Mononuclear cell (primary cell): Measurements from ENCODE around the gene TSR3. TPM values are rescaled to one million over a fixed set of nuclear protein-coding genes. Genes with fewer than 3 reads are reported as not detected.

Source experiments
- H3K27me3 ChIP-seq: 2 replicates; pipeline ENCODE4 v1.6.0; 2011; ENCODE audit warnings: low read length, control low read depth; ENCODE audit not compliant: insufficient read depth
- H3K4me1 ChIP-seq: 2 replicates; pipeline ENCODE4 v1.5.1; 2011; ENCODE audit warnings: mild to moderate bottlenecking, low read length, control low read depth; ENCODE audit not compliant: insufficient read depth
- H3K4me3 ChIP-seq: 2 replicates; pipeline ENCODE4 v1.5.1; 2011; ENCODE audit warnings: mild to moderate bottlenecking, low read length, moderate library complexity
- H3K9me3 ChIP-seq: 2 replicates; pipeline ENCODE4 v1.5.1; 2011; ENCODE audit warnings: low read depth, mild to moderate bottlenecking, control low read depth, low read length
- total RNA-seq: library from RNA; depleted of rRNA; stranded (reverse); fragments of >200 nt; gene quantifications from one replicate; pipeline ENCODE4 v1.2.3, GENCODE V29; 2012

The TSR3 gene
- total RNA-seq, 1 donor, result 21.3 TPM

- H3K27me3 ChIP-seq, result no peaks in the 10 kb centered on the region
- no peak overlapping the region for H3K4me3 ChIP-seq
- H3K9me3 ChIP-seq, result no peaks in the 10 kb centered on the region
- H3K4me1 ChIP-seq, result peaks cover 20% of the 10 kb centered on the region
Observed at GRCh38 chr16:1381612-1382406, 30.1 kb upstream of the TSR3 start.

GRCh38 chr16:1380195-1380594 is 28.5 kb upstream of the TSR3 start:
- no peak overlapping the region for H3K4me3 ChIP-seq

DNA sequence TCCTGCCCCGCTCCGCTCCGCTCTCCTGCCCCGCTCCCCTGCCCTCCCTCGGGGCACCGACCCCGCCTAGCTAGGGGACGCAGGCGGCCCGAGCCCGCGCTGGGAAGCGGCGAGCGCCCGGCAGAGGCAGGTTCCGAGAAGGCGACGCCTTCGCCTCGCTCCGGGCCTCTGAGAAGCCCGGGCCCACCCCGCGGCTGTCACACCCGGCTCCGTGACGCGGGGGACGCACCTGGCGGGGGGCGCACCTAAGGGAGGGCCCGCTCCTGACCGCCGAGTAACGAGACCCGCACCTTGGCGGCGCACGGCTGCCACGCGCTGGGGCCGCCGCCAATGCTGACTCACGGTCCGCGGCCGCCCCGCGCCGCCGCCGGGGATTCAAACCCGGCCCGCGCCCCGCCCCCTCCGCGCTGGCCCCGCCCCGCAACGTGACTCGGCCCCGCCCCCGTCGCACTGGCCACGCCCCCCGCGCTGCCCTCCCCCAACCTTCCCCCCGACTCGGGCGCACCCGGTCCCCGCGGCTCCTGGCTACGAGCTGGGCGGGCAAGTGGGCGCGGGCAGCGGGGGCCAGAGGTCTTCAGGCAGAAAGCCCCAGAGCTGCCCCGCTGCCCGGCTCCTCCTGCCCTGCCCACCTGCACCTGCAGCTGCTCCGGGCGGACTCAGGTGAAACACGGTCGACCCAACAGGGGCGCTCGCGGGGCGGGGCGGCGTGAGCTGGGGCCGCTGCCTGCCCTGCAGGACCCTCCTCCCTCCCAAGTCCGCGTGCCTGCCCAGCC is 27.8 kb upstream of the TSR3 start:
- H3K4me1 ChIP-seq, result peaks cover 20% of the 10 kb centered on the region

More at GRCh38 chr16:1380195-1380594, 28.5 kb upstream of the TSR3 start:
- Histone ChIP-seq H3K9me3 (no peaks in the 10 kb centered on the region), H3K4me1 (peaks cover 20% of the 10 kb centered on the region), H3K27me3 (no peaks in the 10 kb centered on the region)

GRCh38 chr16:1378804-1379303 is 27.2 kb upstream of the TSR3 start:
- Histone ChIP-seq H3K4me3 (peak overlapping the region; percentile 13), H3K27me3 (no peaks in the 10 kb centered on the region), H3K4me1 (peaks cover 20% of the 10 kb centered on the region), H3K9me3 (no peaks in the 10 kb centered on the region)

More for the DNA sequence above, 27.8 kb upstream of the TSR3 start:
- H3K9me3 ChIP-seq, result no peaks in the 10 kb centered on the region
- no peaks in the 10 kb centered on the region for H3K27me3 ChIP-seq
- H3K4me3 ChIP-seq, result peak overlapping the region; percentile 13

DNA sequence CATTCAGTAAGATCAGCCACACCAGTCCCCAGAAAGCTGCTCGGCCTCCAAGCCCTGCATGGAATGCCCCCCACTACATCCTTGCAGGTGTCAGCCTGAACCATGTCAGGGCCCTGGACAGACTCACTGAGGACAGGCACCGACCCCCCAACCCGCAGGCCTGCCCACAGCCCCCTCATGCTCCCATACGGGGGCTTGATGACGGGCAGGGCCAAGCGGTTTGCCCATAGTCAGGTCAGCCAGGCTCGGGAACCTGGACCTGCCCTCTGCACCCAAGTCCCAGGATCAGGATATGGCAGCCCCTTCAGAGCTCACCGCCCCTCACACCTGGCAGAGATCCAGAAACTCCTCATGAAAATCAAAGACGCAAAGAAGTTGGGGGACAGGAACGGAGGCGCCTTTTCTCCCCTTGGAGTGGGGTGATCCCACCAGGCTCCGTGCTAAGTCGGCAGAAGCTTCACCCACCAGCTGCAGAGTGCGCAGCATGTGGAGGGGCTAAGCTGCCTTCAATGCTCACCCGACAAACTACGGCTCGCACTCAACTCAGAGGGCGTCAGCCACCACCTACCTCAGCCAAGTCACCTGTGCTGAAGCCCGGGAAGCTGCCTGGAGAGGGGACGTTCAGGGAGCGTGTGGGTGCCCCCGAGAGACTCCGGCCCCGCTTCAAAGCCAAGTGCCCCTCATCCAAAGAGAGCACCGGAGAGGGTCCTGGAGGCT is 26.6 kb upstream of the TSR3 start:
- Histone ChIP-seq H3K27me3 (no peaks in the 10 kb centered on the region), H3K4me3 (no peak overlapping the region), H3K4me1 (peaks cover 20% of the 10 kb centered on the region), H3K9me3 (no peaks in the 10 kb centered on the region)

GRCh38 chr16:1377406-1378010 is 25.8 kb upstream of the TSR3 start:
- Histone ChIP-seq H3K4me3 (no peak overlapping the region), H3K27me3 (no peaks in the 10 kb centered on the region), H3K9me3 (no peaks in the 10 kb centered on the region), H3K4me1 (peaks cover 20% of the 10 kb centered on the region)

- no peaks in the 10 kb centered on the region for H3K9me3 ChIP-seq
- H3K4me1 ChIP-seq, result peaks cover 20% of the 10 kb centered on the region
- no peak overlapping the region for H3K4me3 ChIP-seq
- H3K27me3 ChIP-seq, result no peaks in the 10 kb centered on the region
Observed at GRCh38 chr16:1375741-1376410, 24.2 kb upstream of the TSR3 start.

DNA sequence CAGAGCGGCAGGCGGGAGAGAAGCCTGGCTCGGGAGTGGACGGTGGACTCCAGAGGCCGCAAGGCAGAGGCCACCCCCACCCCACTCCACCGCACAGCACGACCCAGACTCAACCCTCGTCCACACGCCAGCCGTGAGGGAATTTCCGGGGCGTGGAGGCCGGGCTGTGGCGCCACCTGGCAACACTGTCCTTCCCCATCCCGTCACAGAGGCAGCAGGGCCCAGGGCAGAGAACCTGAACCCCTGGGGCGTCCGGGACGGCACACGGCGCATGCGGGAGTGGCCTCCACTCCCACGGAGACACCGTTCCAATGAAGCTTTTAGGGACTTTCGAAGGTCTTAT is 23.6 kb upstream of the TSR3 start:
- H3K27me3 ChIP-seq, result no peaks in the 10 kb centered on the region
- no peak overlapping the region for H3K4me3 ChIP-seq
- no peaks in the 10 kb centered on the region for H3K9me3 ChIP-seq
- H3K4me1 ChIP-seq, result peaks cover 19% of the 10 kb centered on the region

DNA sequence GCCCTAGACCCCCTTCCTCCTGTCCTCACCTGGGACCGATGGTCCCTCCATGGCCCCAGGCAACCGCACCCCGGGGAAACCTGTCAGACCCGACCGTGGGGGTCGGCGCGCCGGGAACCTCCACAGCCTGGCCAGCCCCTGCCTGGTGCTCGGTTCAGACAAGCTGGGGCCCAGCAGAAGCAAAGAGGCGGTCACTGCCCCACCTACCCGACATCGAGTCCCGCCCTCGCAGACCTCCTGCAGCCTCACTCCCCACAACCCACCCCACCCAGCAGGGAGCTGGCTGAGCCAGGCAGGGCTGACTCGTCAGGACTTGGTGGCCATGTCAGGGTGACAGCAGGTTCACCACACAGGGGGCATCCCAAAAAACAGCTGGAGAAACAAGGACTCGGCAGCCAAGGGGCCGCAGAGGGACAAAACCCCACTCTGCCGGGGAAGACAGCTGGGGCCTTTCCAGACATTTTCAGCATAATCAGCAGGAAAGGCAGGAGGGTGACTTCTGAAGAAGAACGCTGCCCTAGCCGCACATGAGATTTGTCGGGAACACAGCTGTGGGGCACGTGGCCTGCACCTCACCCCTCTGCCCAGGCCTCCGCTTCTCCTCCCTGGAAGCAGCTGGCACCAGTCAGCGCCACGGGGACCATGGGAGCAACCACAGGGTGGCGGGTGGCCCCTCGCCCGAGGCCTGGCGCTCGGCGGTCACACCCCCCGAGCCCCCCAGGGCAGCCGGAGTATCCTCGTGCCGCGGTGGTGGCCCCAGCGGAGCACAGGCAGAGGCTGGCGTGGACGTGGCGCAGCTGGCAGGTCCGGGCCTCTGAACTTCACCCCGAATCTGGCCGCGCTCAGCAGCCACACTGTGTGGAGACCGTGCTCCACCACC is 23.0 kb upstream of the TSR3 start:
- Histone ChIP-seq H3K4me3 (no peak overlapping the region), H3K4me1 (peaks cover 13% of the 10 kb centered on the region), H3K9me3 (no peaks in the 10 kb centered on the region), H3K27me3 (no peaks in the 10 kb centered on the region)

DNA sequence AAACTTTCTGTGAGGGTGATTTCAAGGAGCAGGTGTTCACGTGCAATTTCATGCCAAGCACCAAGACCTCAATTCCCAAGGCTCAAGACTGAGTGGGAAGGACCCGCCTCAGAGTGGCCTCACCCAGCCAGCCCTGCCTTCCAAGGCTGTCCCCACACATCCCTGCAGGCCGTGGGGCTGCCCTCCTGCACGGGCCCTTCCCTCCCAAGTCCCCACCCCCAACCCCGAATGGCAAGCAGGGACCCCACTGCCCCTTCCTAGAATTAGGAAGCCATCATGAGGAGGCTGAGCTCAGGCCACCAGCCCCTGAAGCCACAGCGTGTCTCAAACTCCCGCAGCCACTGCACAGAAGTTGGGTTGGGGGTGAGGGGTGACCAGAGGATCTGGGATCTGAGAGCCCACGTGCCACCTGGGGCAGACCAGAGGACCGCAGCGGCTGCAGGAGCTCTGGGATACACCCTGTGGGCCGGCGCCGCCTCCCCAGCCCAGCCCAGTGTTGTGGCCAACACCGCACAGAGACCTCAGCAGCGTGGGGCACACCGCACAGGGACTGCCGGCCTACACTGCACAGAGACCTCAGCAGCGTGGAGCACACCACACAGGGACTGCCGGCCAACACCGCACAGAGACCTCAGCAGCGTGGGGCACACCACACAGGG is 20.7 kb upstream of the TSR3 start:
- no peaks in the 10 kb centered on the region for H3K9me3 ChIP-seq
- no peaks in the 10 kb centered on the region for H3K27me3 ChIP-seq
- no peak overlapping the region for H3K4me3 ChIP-seq
- no peaks in the 10 kb centered on the region for H3K4me1 ChIP-seq

DNA sequence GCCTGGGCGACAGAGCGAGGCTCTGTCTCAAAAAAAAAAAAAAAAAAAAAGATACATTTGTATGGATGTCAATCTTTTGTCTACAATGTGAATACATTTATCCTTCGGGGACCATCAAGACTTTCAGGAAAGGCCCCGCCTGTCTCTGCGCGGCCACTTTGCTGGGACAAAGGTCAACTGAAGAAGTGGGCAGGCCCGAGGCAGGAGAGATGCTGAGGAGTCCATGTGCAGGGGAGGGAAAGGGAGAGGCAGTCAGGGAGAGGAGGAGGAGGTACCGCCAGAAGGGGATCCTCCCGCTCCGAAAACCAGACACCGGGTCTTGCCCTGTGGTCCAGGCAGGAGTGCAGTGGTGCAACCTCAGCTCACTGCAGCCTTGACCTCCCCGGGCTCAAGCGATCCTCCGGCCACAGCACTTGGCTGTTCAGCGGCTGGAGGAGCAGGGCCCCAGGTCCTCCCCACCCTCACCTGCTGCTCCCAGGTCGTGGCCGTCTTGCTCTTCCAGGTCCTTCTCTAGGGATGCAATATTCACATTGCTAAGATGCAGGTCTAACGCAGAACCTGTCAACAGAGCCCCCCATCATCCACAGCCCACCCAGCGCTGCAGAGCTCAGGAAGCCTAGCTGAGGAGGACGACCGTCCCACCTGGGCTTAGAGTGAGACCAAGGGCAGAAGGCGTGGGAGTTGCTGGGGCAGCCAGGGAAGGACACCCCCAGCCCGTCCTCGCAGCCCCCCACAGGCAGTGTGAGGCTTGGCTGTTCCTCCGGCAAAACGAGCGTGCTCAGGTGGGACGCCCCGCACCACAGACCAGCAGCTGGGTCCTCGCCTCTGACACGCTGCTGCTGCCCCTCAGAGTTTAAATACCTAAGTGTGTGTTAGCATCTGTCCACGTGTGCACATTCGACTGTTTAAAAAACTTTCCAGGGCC is 19.6 kb upstream of the TSR3 start:
- H3K4me3 ChIP-seq, result no peak overlapping the region
- H3K9me3 ChIP-seq, result no peaks in the 10 kb centered on the region
- H3K4me1 ChIP-seq, result no peaks in the 10 kb centered on the region
- no peaks in the 10 kb centered on the region for H3K27me3 ChIP-seq

DNA sequence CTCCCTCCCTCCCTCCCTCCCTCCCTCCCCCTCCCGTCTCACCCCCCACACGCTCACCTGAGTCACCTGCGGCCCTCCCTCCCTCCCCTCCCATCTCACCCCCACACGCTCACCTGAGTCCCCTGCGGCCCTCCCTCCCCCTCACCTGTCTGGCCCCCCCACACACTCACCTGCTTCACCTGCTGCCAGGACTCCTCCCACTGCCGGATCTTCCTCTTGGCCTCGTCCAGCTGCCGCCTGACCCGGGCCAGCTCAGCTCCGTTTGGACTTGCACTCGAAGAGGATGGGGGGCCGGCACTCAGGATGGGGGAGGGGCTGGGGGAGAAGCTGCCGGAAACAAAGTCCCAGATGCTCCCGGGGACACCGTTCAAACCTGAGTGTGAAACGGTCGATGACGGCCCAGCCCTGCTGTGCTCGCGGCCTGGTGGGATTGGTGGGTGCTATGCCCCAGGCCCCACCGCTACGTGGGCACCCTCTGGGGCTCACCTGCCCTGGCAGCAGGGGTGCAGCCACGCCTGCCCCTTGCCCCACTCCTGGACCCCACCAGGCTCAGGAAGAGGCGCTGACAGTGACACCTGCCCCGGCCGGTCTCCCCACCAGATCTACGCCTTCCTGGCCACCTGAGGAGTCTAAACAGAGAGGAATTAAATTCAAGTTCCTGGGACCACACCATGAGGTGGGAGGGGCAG is 16.0 kb upstream of the TSR3 start:
- no peaks in the 10 kb centered on the region for H3K9me3 ChIP-seq
- no peaks in the 10 kb centered on the region for H3K27me3 ChIP-seq
- H3K4me1 ChIP-seq, result no peaks in the 10 kb centered on the region
- H3K4me3 ChIP-seq, result no peak overlapping the region
